ENCODE data around the gene TTBK2.

TTBK2 gene

DNA sequence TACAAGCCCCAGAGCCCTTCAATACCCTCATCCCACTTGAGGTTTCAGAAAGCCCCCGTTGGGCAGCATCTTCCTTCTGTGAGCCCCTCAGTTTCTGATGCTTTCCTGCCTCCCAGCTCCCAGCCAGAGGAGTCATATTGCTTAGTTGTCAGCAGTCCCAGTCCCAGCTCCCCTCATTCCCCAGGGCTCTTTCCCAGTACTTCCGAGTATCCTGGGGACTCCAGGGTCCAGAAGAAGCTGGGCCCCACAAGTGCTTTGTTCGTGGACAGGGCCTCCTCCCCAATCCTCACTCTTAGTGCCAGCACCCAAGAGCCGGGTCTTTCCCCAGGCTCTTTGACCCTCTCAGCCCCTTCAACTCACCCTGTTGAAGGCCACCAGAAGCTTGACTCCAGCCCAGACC is 227.6 kb downstream of the TTBK2 start:
- DNase-seq (ENCODE audit: low spot score), result no peak

GRCh38 chr15:42692536-42692935 is 228.0 kb downstream of the TTBK2 start:
- no peak for DNase-seq (ENCODE audit: low spot score)

GRCh38 chr15:42691770-42692169 is 228.8 kb downstream of the TTBK2 start:
- no peak for DNase-seq (ENCODE audit: low spot score)

- no peak for DNase-seq (ENCODE audit: low spot score)
Observed at GRCh38 chr15:42691308-42691707, 229.3 kb downstream of the TTBK2 start.

All from LoVo (cell line).